ENCODE measurements around the gene NUDT21.
"Not testable (repeated sequence)": the region's sequence is repeated elsewhere in the genome, so short reads cannot be mapped to it uniquely, and the experiment has no call there.

Gene NUDT21

GRCh38 chr16:56419740-56420548 lies 31.2 kb downstream of the NUDT21 start:
- DNase-seq (ENCODE audit: low read depth in 4 of 4, low spot score in 1 of 4): no peak

- no peak for DNase-seq (ENCODE audit: low read depth in 4 of 4, low spot score in 1 of 4)
Measured at GRCh38 chr16:56417138-56417537, 34.0 kb downstream of the NUDT21 start.

GRCh38 chr16:56415875-56416274 lies 35.3 kb downstream of the NUDT21 start:
- no peak for DNase-seq (ENCODE audit: low read depth in 4 of 4, low spot score in 1 of 4)

- no peak for DNase-seq (ENCODE audit: low read depth in 4 of 4, low spot score in 1 of 4)
Measured at GRCh38 chr16:56414366-56414765, 36.8 kb downstream of the NUDT21 start.

- no peak for DNase-seq (ENCODE audit: low read depth in 4 of 4, low spot score in 1 of 4)
Measured at GRCh38 chr16:56413381-56413780, 37.8 kb downstream of the NUDT21 start.

- no peak for DNase-seq (ENCODE audit: low read depth in 4 of 4, low spot score in 1 of 4)
Measured at GRCh38 chr16:56411624-56412023, 39.5 kb downstream of the NUDT21 start.

- DNase-seq (ENCODE audit: low read depth in 4 of 4, low spot score in 1 of 4): no peak
Measured at GRCh38 chr16:56411123-56411522, 40.0 kb downstream of the NUDT21 start.

GRCh38 chr16:56409195-56409594 lies 41.9 kb downstream of the NUDT21 start:
- DNase-seq (ENCODE audit: low read depth in 4 of 4, low spot score in 1 of 4): no peak

GRCh38 chr16:56408379-56409098 lies 42.6 kb downstream of the NUDT21 start:
- DNase-seq (ENCODE audit: low read depth in 4 of 4, low spot score in 1 of 4): no peak

GRCh38 chr16:56405977-56406672 lies 45.0 kb downstream of the NUDT21 start:
- DNase-seq (ENCODE audit: low read depth in 4 of 4, low spot score in 1 of 4): no peak

- no peak for DNase-seq (ENCODE audit: low read depth in 4 of 4, low spot score in 1 of 4)
Measured at GRCh38 chr16:56401482-56401881, 49.6 kb downstream of the NUDT21 start.

GRCh38 chr16:56400458-56400857 lies 50.7 kb downstream of the NUDT21 start:
- DNase-seq (ENCODE audit: low read depth in 4 of 4, low spot score in 1 of 4): no peak

GRCh38 chr16:56399486-56399885 lies 51.6 kb downstream of the NUDT21 start:
- DNase-seq (ENCODE audit: low read depth in 4 of 4, low spot score in 1 of 4): no peak

- DNase-seq (ENCODE audit: low read depth in 4 of 4, low spot score in 1 of 4): no peak
Measured at GRCh38 chr16:56399047-56399446, 52.1 kb downstream of the NUDT21 start.

- not testable (repeated sequence) for DNase-seq (ENCODE audit: low read depth in 4 of 4, low spot score in 1 of 4)
Measured at GRCh38 chr16:56396724-56397123, 54.4 kb downstream of the NUDT21 start.

- no peak for DNase-seq (ENCODE audit: low read depth in 4 of 4, low spot score in 1 of 4)
Measured at GRCh38 chr16:56389554-56389953, 61.6 kb downstream of the NUDT21 start.

- DNase-seq (ENCODE audit: low read depth in 4 of 4, low spot score in 1 of 4): no peak
Measured at GRCh38 chr16:56388209-56388608, 62.9 kb downstream of the NUDT21 start.

- no peak for DNase-seq (ENCODE audit: low read depth in 4 of 4, low spot score in 1 of 4)
Measured at GRCh38 chr16:56387396-56387795, 63.7 kb downstream of the NUDT21 start.

- DNase-seq (ENCODE audit: low read depth in 4 of 4, low spot score in 1 of 4): no peak
Measured at GRCh38 chr16:56384074-56384721, 66.9 kb downstream of the NUDT21 start.

GRCh38 chr16:56382901-56383355 lies 68.2 kb downstream of the NUDT21 start:
- DNase-seq (ENCODE audit: low read depth in 4 of 4, low spot score in 1 of 4): no peak

GRCh38 chr16:56382459-56382858 lies 68.7 kb downstream of the NUDT21 start:
- no peak for DNase-seq (ENCODE audit: low read depth in 4 of 4, low spot score in 1 of 4)
